ENCODE measurements around the gene HLX. TPM values are rescaled to one million over a fixed set of nuclear protein-coding genes. Genes with fewer than 3 reads are reported as not detected.
A peak's percentile ranks its signal among the peaks of the same experiment; 100 is the strongest.

HLX gene
- total RNA-seq, 2 donors from 2014 or later, result 3.1 to 12.3 TPM

- no peak for ATAC-seq
- intact Hi-C loops (cut with DNase I, micrococcal nuclease), result no loop called here
- DNase-seq, result no peak
Measured at GRCh38 chr1:220892086-220892376, 12.8 kb downstream of the HLX start.

- intact Hi-C loops (cut with DNase I, micrococcal nuclease), result no loop called here
- ATAC-seq (no peak), DNase-seq (no peak)
Measured at GRCh38 chr1:220892997-220893700, 13.9 kb downstream of the HLX start.

- ATAC-seq (no peak), DNase-seq (no peak)
- intact Hi-C loops (cut with DNase I, micrococcal nuclease), result no loop called here
Measured at GRCh38 chr1:220893701-220894024, 14.4 kb downstream of the HLX start.

- intact Hi-C loops (cut with DNase I, micrococcal nuclease), result no loop called here
- DNase-seq (no peak), ATAC-seq (peak; percentile 27)
Measured at GRCh38 chr1:220894025-220894923, 15.0 kb downstream of the HLX start.

GRCh38 chr1:220894924-220895256 lies 15.6 kb downstream of the HLX start:
- DNase-seq, result no peak
- intact Hi-C loops (cut with DNase I, micrococcal nuclease), result no loop called here
- ATAC-seq, result no peak

- ATAC-seq (no peak), DNase-seq (no peak)
- intact Hi-C loops (cut with DNase I, micrococcal nuclease), result no loop called here
Measured at GRCh38 chr1:220895412-220895946, 16.2 kb downstream of the HLX start.

GRCh38 chr1:220896092-220896491 lies 16.8 kb downstream of the HLX start:
- intact Hi-C loops (cut with DNase I, micrococcal nuclease), result no loop called here
- DNase-seq (no peak), ATAC-seq (no peak)

GRCh38 chr1:220900842-220901241 lies 21.6 kb downstream of the HLX start:
- no peak for ATAC-seq
- no peak for DNase-seq
- intact Hi-C loops (cut with DNase I, micrococcal nuclease), result no loop called here

- no peak for ATAC-seq
- intact Hi-C loops (cut with DNase I, micrococcal nuclease), result no loop called here
Measured at GRCh38 chr1:220901881-220902280, 22.6 kb downstream of the HLX start.

GRCh38 chr1:220902916-220903315 lies 23.7 kb downstream of the HLX start:
- intact Hi-C loops (cut with DNase I, micrococcal nuclease), result no loop called here
- no peak for DNase-seq
- ATAC-seq, result no peak

More at GRCh38 chr1:220901881-220902280, 22.6 kb downstream of the HLX start:
- DNase-seq, result no peak

- no peak for DNase-seq
- intact Hi-C loops (cut with DNase I, micrococcal nuclease), result no loop called here
- no peak for ATAC-seq
Measured at GRCh38 chr1:220904876-220905275, 25.6 kb downstream of the HLX start.

- no peak for DNase-seq
- ATAC-seq, result no peak
- intact Hi-C loops (cut with DNase I, micrococcal nuclease), result no loop called here
Measured at GRCh38 chr1:220905650-220906560, 26.7 kb downstream of the HLX start.

- intact Hi-C loops (cut with DNase I, micrococcal nuclease), result no loop called here
- no peak for DNase-seq
- ATAC-seq, result no peak
Measured at GRCh38 chr1:220906561-220907334, 27.5 kb downstream of the HLX start.

- DNase-seq (no peak), ATAC-seq (no peak)
- intact Hi-C loops (cut with DNase I, micrococcal nuclease), result no loop called here
Measured at GRCh38 chr1:220908757-220909156, 29.5 kb downstream of the HLX start.

GRCh38 chr1:220910021-220910420 lies 30.8 kb downstream of the HLX start:
- intact Hi-C loops (cut with DNase I, micrococcal nuclease), result no loop called here
- DNase-seq, result no peak
- no peak for ATAC-seq

GRCh38 chr1:220914283-220915116 lies 35.3 kb downstream of the HLX start:
- ATAC-seq (no peak), DNase-seq (no peak)
- intact Hi-C loops (cut with DNase I, micrococcal nuclease), result no loop called here

- ATAC-seq (no peak), DNase-seq (no peak)
- intact Hi-C loops (cut with DNase I, micrococcal nuclease), result no loop called here
Measured at GRCh38 chr1:220915117-220915440, 35.8 kb downstream of the HLX start.

- ATAC-seq (no peak), DNase-seq (no peak)
- intact Hi-C loops (cut with DNase I, micrococcal nuclease), result no loop called here
Measured at GRCh38 chr1:220915954-220916353, 36.7 kb downstream of the HLX start.
